ENCODE data around the gene TEX11. TPM values are rescaled to one million over a fixed set of nuclear protein-coding genes. Genes with fewer than 3 reads are reported as not detected.
A peak's percentile ranks its signal among the peaks of the same experiment; 100 is the strongest.

The TEX11 gene
- total and polyA plus RNA-seq, 2 experiments from 2014 or later, result 0.60 to 1.0 TPM

- H3K36me3 ChIP-seq (ENCODE audit: insufficient read depth), result peaks cover 6% of the 10 kb centered on the region; the same call in 1 of the 2 replicates
- H3K79me2 ChIP-seq (replicated peaks; ENCODE audit: insufficient read depth), result no peaks in the 10 kb centered on the region
- H3K27ac ChIP-seq (ENCODE audit: low read depth), result peak overlapping the region; percentile 98
Observed at GRCh38 chrX:70921709-70922352, 13.3 kb upstream of the TEX11 start.

More at GRCh38 chrX:70921709-70922352, 13.3 kb upstream of the TEX11 start:
- H3K27me3 ChIP-seq (ENCODE audit: insufficient read depth), result no peaks in the 10 kb centered on the region
- no peaks in the 10 kb centered on the region for H3F3A ChIP-seq (replicated peaks; ENCODE audit: low read depth)
- H3K4me2 ChIP-seq, result peak overlapping the region; percentile 50
- Mint-ChIP-seq H3K4me1 (peaks cover 33% of the 10 kb centered on the region), H3K36me3 (ENCODE audit: low read depth) (peaks cover 29% of the 10 kb centered on the region), H3K27me3 (ENCODE audit: insufficient read depth, low read depth, poor library complexity) (peaks cover 2% of the 10 kb centered on the region), H3K4me3 (peak overlapping the region; percentile 37), H3K27ac (peak overlapping the region; percentile 95), H3K9me3 (no peaks in the 10 kb centered on the region)
- no peak for TF ChIP-seq EZH2phosphoT487 (IDR thresholded peaks at IDR 0.05; ENCODE audit: unreplicated experiment)
- no peak for TF ChIP-seq CTCF (conservative IDR thresholded peaks at IDR 0.05; ENCODE audit: low read depth in 2 of 2)
- TF ChIP-seq STAT1 (IDR thresholded peaks at IDR 0.05; ENCODE audit: unreplicated experiment), result no peak
- TF ChIP-seq EZH2 (IDR thresholded peaks at IDR 0.05; ENCODE audit: low read depth, unreplicated experiment), result no peak
- TF ChIP-seq ZNF114 (CRISPR knock-in tag; IDR thresholded peaks at IDR 0.05), result no peak
- no peak for TF ChIP-seq JUNB (IDR thresholded peaks at IDR 0.05; ENCODE audit: unreplicated experiment)
- no peak for TF ChIP-seq CREB1 (CRISPR knock-in tag; IDR thresholded peaks at IDR 0.05; ENCODE audit: low read depth)
- no peak for TF ChIP-seq REST (IDR thresholded peaks at IDR 0.05; ENCODE audit: unreplicated experiment)
- TF ChIP-seq ZNF331 (CRISPR knock-in tag; IDR thresholded peaks at IDR 0.05; ENCODE audit: low read depth), result no peak
- no peak for TF ChIP-seq ZNF462 (CRISPR knock-in tag; IDR thresholded peaks at IDR 0.05)
- no peak for TF ChIP-seq POLR2AphosphoS5 (IDR thresholded peaks at IDR 0.05; ENCODE audit: low read depth)
- TF ChIP-seq ETS1 (IDR thresholded peaks at IDR 0.05), result no peak
- no peak for TF ChIP-seq NANOG (IDR thresholded peaks at IDR 0.05; ENCODE audit: borderline replicate concordance)
- H4K20me1 ChIP-seq (replicated peaks; ENCODE audit: insufficient read depth), result no peaks in the 10 kb centered on the region
- DNase-seq (ENCODE audit: low spot score), result peak; percentile 41
- H3K9me2 ChIP-seq (ENCODE audit: insufficient read depth), result no peaks in the 10 kb centered on the region
- peaks cover 12% of the 10 kb centered on the region for H3K4me1 ChIP-seq (ENCODE audit: insufficient read depth)
- no peak overlapping the region for H2AFZ ChIP-seq
- H3K4me3 ChIP-seq, result 0 out of 2 replicates have a peak overlapping the region, but pooled peaks have one; percentile 17
- ATAC-seq, result peak; percentile 35; the same call in 2 of the 3 replicates
